Loucy (cell line): ENCODE data around the gene TPO.

ENCODE experiments used
- H2AFZ ChIP-seq: fragments of 200-600 bp; sonication (generic); 2 replicates; pipeline ENCODE4 v1.6.0; 2016; ENCODE audit warnings: antibody characterized with exemption, mild to moderate bottlenecking, low read length, moderate library complexity
- H3F3A ChIP-seq: fragments of 200-600 bp; 2 replicates; pipeline ENCODE4 v1.6.0; 2016; ENCODE audit warnings: antibody characterized with exemption, low read depth, mild to moderate bottlenecking
- H3K27me3 ChIP-seq: fragments of 200-600 bp; sonication (generic); 2 replicates; pipeline ENCODE4 v1.6.1; 2014; ENCODE audit warnings: low read length, mild to moderate bottlenecking; ENCODE audit not compliant: insufficient read depth, poor library complexity, severe bottlenecking
- H3K36me3 ChIP-seq: fragments of 200-600 bp; sonication (generic); 2 replicates; pipeline ENCODE4 v1.6.1; 2016; ENCODE audit warnings: low read length; ENCODE audit not compliant: insufficient read depth
- H3K4me1 ChIP-seq: fragments of 200-600 bp; sonication (generic); 2 replicates; pipeline ENCODE4 v1.5.1; 2014; ENCODE audit warnings: low read length, mild to moderate bottlenecking; ENCODE audit not compliant: insufficient read depth, poor library complexity, severe bottlenecking
- H3K4me2 ChIP-seq: fragments of 200-600 bp; sonication (generic); 2 replicates; pipeline ENCODE4 v1.6.0; 2014; ENCODE audit warnings: antibody characterized with exemption, low read length, low read depth, mild to moderate bottlenecking; ENCODE audit not compliant: poor library complexity, severe bottlenecking
- H3K4me3 ChIP-seq: fragments of 200-600 bp; sonication (generic); 2 replicates; pipeline ENCODE4 v1.5.1; 2014; ENCODE audit warnings: low read length, mild to moderate bottlenecking, mixed read lengths; ENCODE audit not compliant: poor library complexity, severe bottlenecking
- H3K79me2 ChIP-seq: fragments of 200-600 bp; sonication (generic); 2 replicates; pipeline ENCODE4 v1.6.1; 2014; ENCODE audit warnings: low read length; ENCODE audit not compliant: insufficient read depth
- H3K9ac ChIP-seq: fragments of 200-600 bp; sonication (generic); 2 replicates; pipeline ENCODE4 v1.6.0; 2014; ENCODE audit warnings: mild to moderate bottlenecking, low read depth, low read length, moderate library complexity; ENCODE audit not compliant: poor library complexity, severe bottlenecking
- H3K9me2 ChIP-seq: fragments of 200-600 bp; sonication (generic); replicated peaks from 2 replicates; pipeline ENCODE4 v1.6.1; 2016; ENCODE audit warnings: low read depth, low read length, mixed read lengths
- H3K9me3 ChIP-seq: fragments of 200-600 bp; sonication (generic); 2 replicates; pipeline ENCODE4 v1.6.1; 2014; ENCODE audit warnings: mild to moderate bottlenecking, antibody characterized with exemption, low read length, low read depth; ENCODE audit not compliant: insufficient read depth
- H4K20me1 ChIP-seq: fragments of 200-600 bp; sonication (generic); 2 replicates; pipeline ENCODE4 v1.6.0; 2014; ENCODE audit warnings: antibody characterized with exemption, low read length, mild to moderate bottlenecking; ENCODE audit not compliant: insufficient read depth, poor library complexity, severe bottlenecking
- EZH2phosphoT487 ChIP-seq: fragments of 200-600 bp; IDR thresholded peaks from 2 replicates; pipeline ENCODE4 v1.6.1; 2018; ENCODE audit warnings: antibody characterized with exemption, mild to moderate bottlenecking, moderate library complexity, borderline replicate concordance
- TF ChIP-seq, protein P1 (sequence below): fragments of 200-600 bp; sonication (generic); conservative IDR thresholded peaks from 2 replicates; pipeline ENCODE4 v1.5.1; 2014; ENCODE audit warnings: mild to moderate bottlenecking, antibody characterized with exemption, low read length

TPO gene

GRCh38 chr2:1518331-1518803 is 105.1 kb downstream of the TPO start:
- H4K20me1 ChIP-seq: no peaks in the 10 kb centered on the region
- peak overlapping the region; percentile 64 for H3K4me3 ChIP-seq
- peak overlapping the region; percentile 69 for H3K4me2 ChIP-seq
- H3K79me2 ChIP-seq: no peaks in the 10 kb centered on the region; the same call in none of the 2 replicates
- H3K9me3 ChIP-seq: no peaks in the 10 kb centered on the region
- H3K4me1 ChIP-seq: peaks cover 61% of the 10 kb centered on the region
- H3K9ac ChIP-seq: peak overlapping the region; percentile 69
- H2AFZ ChIP-seq: 0 out of 2 replicates have a peak overlapping the region, but pooled peaks have one; percentile 23
- H3K9me2 ChIP-seq: no peaks in the 10 kb centered on the region
- no peaks in the 10 kb centered on the region for H3K27me3 ChIP-seq
- no peaks in the 10 kb centered on the region for H3K36me3 ChIP-seq
- no peak for TF ChIP-seq EZH2phosphoT487
- TF ChIP-seq, protein P1, sequence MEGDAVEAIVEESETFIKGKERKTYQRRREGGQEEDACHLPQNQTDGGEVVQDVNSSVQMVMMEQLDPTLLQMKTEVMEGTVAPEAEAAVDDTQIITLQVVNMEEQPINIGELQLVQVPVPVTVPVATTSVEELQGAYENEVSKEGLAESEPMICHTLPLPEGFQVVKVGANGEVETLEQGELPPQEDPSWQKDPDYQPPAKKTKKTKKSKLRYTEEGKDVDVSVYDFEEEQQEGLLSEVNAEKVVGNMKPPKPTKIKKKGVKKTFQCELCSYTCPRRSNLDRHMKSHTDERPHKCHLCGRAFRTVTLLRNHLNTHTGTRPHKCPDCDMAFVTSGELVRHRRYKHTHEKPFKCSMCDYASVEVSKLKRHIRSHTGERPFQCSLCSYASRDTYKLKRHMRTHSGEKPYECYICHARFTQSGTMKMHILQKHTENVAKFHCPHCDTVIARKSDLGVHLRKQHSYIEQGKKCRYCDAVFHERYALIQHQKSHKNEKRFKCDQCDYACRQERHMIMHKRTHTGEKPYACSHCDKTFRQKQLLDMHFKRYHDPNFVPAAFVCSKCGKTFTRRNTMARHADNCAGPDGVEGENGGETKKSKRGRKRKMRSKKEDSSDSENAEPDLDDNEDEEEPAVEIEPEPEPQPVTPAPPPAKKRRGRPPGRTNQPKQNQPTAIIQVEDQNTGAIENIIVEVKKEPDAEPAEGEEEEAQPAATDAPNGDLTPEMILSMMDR: no peak
- peaks cover 24% of the 10 kb centered on the region for H3F3A ChIP-seq

DNA sequence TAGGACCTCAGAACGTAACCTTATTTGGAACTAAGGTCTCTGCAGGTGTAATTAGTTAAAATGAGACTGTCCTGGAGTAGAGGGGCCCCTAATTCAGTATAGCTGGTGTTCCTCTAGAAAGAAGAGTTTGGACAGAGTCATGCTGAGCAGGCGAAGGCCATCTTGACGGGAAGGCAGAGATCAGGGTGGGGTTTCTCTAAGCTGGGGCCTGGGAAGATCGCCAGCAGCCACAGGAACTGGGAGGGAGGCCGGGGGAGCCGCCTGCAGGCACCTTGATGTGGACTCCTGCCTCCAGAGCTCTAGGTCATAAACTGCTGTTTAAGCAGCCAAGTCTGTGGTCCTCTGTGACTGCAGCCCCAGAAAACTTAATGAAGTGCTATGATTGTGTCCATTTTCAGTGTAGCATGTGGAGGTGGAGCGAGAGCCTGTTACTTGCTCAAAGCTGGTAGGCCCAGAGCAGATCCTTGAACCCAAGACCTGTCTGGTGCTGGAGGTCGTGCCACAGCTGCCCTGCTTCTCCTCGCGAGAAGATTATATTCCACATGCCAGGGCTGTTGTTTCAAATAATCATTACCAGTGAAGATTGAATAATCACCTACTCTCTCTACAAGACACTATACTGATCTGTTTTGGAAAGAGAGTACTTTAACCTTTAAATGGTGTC is 105.7 kb downstream of the TPO start:
- H3K4me3 ChIP-seq: peak overlapping the region; percentile 64
- no peaks in the 10 kb centered on the region for H3K36me3 ChIP-seq
- no peaks in the 10 kb centered on the region for H3K9me3 ChIP-seq
- peaks cover 61% of the 10 kb centered on the region for H3K4me1 ChIP-seq
- H3K9ac ChIP-seq: peak overlapping the region; percentile 69
- no peaks in the 10 kb centered on the region for H3K9me2 ChIP-seq
- H3K4me2 ChIP-seq: peak overlapping the region; percentile 69
- H3K79me2 ChIP-seq: no peaks in the 10 kb centered on the region; the same call in none of the 2 replicates
- no peaks in the 10 kb centered on the region for H3K27me3 ChIP-seq
- H2AFZ ChIP-seq: 0 out of 2 replicates have a peak overlapping the region, but pooled peaks have one; percentile 23
- H3F3A ChIP-seq: peaks cover 24% of the 10 kb centered on the region
- TF ChIP-seq EZH2phosphoT487: no peak
- TF ChIP-seq, protein P1: no peak
- H4K20me1 ChIP-seq: no peaks in the 10 kb centered on the region

- H3K79me2 ChIP-seq: no peaks in the 10 kb centered on the region; the same call in none of the 2 replicates
- no peak for TF ChIP-seq EZH2phosphoT487
- TF ChIP-seq, protein P1: no peak
- H3K36me3 ChIP-seq: no peaks in the 10 kb centered on the region
- H2AFZ ChIP-seq: no peak overlapping the region
- no peak overlapping the region for H3K4me2 ChIP-seq
- no peaks in the 10 kb centered on the region for H3K27me3 ChIP-seq
- no peaks in the 10 kb centered on the region for H3K9me2 ChIP-seq
- peaks cover 24% of the 10 kb centered on the region for H3F3A ChIP-seq
- no peaks in the 10 kb centered on the region for H3K9me3 ChIP-seq
- H4K20me1 ChIP-seq: no peaks in the 10 kb centered on the region
- peaks cover 44% of the 10 kb centered on the region for H3K4me1 ChIP-seq
- H3K9ac ChIP-seq: no peak overlapping the region
- no peak overlapping the region for H3K4me3 ChIP-seq
These were observed 108.1 kb downstream of the TPO start for GRCh38 chr2:1521191-1521877.
